ENCODE results near the gene PPM1D. TPM values are rescaled to one million over a fixed set of nuclear protein-coding genes. Genes with fewer than 3 reads are reported as not detected.
A peak's percentile ranks its signal among the peaks of the same experiment; 100 is the strongest.

Gene PPM1D
- total and polyA plus RNA-seq, 2 of the 13 experiments (the other 11 are each of a cell fraction or from before 2014, with no cell fraction given) = 8.0 to 26.2 TPM

GRCh38 chr17:60599620-60600489 lies at the start of gene PPM1D (continued):
- TF ChIP-seq ZNF512B (CRISPR knock-in tag; IDR thresholded peaks at IDR 0.05; ENCODE audit: borderline replicate concordance) = no peak; the same call in 1 of the 2 replicates
- peak; percentile 91; the same call in 1 of the 2 replicates for TF ChIP-seq ZSCAN31 (CRISPR knock-in tag; IDR thresholded peaks at IDR 0.05; ENCODE audit: low read depth)
- TF ChIP-seq MAFF (IDR thresholded peaks at IDR 0.05; ENCODE audit: low read depth, low read length) = no peak
- peak; percentile 60 for TF ChIP-seq RAD21 (CRISPR knock-in tag; IDR thresholded peaks at IDR 0.05)
- peak; percentile 71 for TF ChIP-seq MED13 (CRISPR knock-in tag; IDR thresholded peaks at IDR 0.05)
- TF ChIP-seq KDM5A (IDR thresholded peaks at IDR 0.05; ENCODE audit: borderline replicate concordance, low read length) = peak; percentile 65; the same call in 1 of the 2 replicates
- peak; percentile 90 for TF ChIP-seq ZBTB25 (CRISPR knock-in tag; IDR thresholded peaks at IDR 0.05)
- no peak for TF ChIP-seq GRHL1 (CRISPR knock-in tag; conservative IDR thresholded peaks at IDR 0.05)
- TF ChIP-seq ZNF639 (CRISPR knock-in tag; conservative IDR thresholded peaks at IDR 0.05) = peak; percentile 63; the same call in 1 of the 2 replicates
- TF ChIP-seq MED8 (CRISPR knock-in tag; IDR thresholded peaks at IDR 0.05; ENCODE audit: insufficient replicate concordance) = peak; percentile 92
- no peak for TF ChIP-seq CENPBD1 (CRISPR knock-in tag; IDR thresholded peaks at IDR 0.05; ENCODE audit: borderline replicate concordance, low read depth)
- peak; percentile 87; the same call in 1 of the 2 replicates for TF ChIP-seq TOPORS (CRISPR knock-in tag; IDR thresholded peaks at IDR 0.05)
- TF ChIP-seq ZBTB7A (CRISPR knock-in tag; IDR thresholded peaks at IDR 0.05) = peak; percentile 52; the same call in 1 of the 2 replicates
- TF ChIP-seq CERS6 (CRISPR knock-in tag; IDR thresholded peaks at IDR 0.05) = peak; percentile 80; the same call in 1 of the 2 replicates
- peak; percentile 95 for TF ChIP-seq POLR2AphosphoS5 (IDR thresholded peaks at IDR 0.05; ENCODE audit: low read depth, low read length)
- TF ChIP-seq XRCC5 (optimal IDR thresholded peaks at IDR 0.05; ENCODE audit: low read length) = no peak

All from HepG2 (cell line).